ENCODE results near the gene KRTAP9-2. TPM values are rescaled to one million over a fixed set of nuclear protein-coding genes. Genes with fewer than 3 reads are reported as not detected.
"Not testable (repeated sequence)": the region's sequence is repeated elsewhere in the genome, so short reads cannot be mapped to it uniquely, and the experiment has no call there.

KRTAP9-2 gene
- polyA plus RNA-seq, 1 of the 3 experiments (the other 2 are of a cell fraction) = not detected

DNA sequence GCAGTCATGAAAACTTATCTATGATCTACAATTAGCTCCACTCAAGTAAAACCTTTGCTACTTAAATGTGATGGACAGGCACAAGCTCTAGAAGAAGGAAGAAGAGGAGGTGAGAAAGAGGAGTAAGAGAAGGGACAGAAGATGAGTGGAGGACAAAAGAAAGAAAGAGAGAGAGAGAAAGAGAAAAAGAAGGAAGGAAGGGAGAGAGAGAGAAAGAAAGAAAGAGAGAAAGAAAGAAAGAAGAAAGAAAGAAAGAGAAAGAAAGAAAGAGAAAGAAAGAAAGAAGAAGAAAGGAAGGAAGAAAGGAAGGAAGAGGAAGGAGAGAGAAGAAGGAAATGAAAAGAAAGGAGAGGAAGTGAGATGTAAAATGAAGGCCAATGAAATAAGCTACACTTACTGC is 3.6 kb downstream of the KRTAP9-2 start:
- no peak for DNase-seq
- no peak for TF ChIP-seq NRF1 (IDR thresholded peaks at IDR 0.05; ENCODE audit: low read depth, low read length)
- Histone ChIP-seq H3K27ac (ENCODE audit: low read depth in 2 of 2, low read length in 1 of 2) (no peak overlapping the region), H3K79me2 (ENCODE audit: insufficient read depth) (no peaks in the 10 kb centered on the region), H2AFZ (ENCODE audit: low read depth) (no peak overlapping the region), H3K9me3 (no peaks in the 10 kb centered on the region), H3K9ac (no peak overlapping the region), H4K20me1 (ENCODE audit: insufficient read depth) (no peaks in the 10 kb centered on the region), H3K4me1 (ENCODE audit: control insufficient read depth in 1 of 2, insufficient read depth in 2 of 2, low read depth in 1 of 2, low read length in 1 of 2) (no peaks in the 10 kb centered on the region), H3K36me3 (replicated peaks in 1 of 2; ENCODE audit: control insufficient read depth in 1 of 2, insufficient read depth in 2 of 2, low read length in 1 of 2) (no peaks in the 10 kb centered on the region), H3K4me2 (no peak overlapping the region), H3K9me2 (no peaks in the 10 kb centered on the region), H3F3A (replicated peaks; ENCODE audit: insufficient read depth) (no peaks in the 10 kb centered on the region), H3K27me3 (ENCODE audit: insufficient read depth) (peaks cover 42% of the 10 kb centered on the region; the same call in 1 of the 2 replicates), H3K4me3 (ENCODE audit: low read depth in 2 of 2, low read length in 1 of 2) (no peak overlapping the region)
- ChIA-PET POLR2A (no interaction called here), CTCF (no interaction called here)

DNA sequence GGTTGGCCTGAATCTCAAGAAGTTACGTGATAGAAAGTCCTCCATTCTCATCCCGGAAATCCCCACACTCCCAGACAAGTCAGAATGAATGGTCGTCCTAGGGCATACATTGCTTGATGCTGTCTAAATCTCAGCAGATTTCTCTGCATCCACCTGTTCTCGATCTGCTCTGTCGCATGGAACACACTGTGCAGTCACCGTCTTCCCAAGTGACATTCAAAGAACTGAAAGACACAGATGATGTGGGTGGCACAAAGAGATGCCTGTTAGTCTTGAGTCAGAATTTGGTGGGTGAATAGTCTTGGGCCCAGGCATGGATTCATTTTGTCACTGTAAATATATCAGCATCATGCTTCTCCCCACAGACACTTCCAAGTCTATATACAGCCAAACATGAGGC is 5.3 kb downstream of the KRTAP9-2 start:
- Histone ChIP-seq H3K4me3 (ENCODE audit: low read depth in 2 of 2, low read length in 1 of 2) (no peak overlapping the region), H3K27ac (ENCODE audit: low read depth in 2 of 2, low read length in 1 of 2) (no peak overlapping the region), H3K79me2 (ENCODE audit: insufficient read depth) (no peaks in the 10 kb centered on the region), H3K4me2 (no peak overlapping the region), H3F3A (replicated peaks; ENCODE audit: insufficient read depth) (no peaks in the 10 kb centered on the region), H3K9ac (no peak overlapping the region), H3K9me3 (no peaks in the 10 kb centered on the region), H3K36me3 (replicated peaks in 1 of 2; ENCODE audit: control insufficient read depth in 1 of 2, insufficient read depth in 2 of 2, low read length in 1 of 2) (no peaks in the 10 kb centered on the region), H2AFZ (ENCODE audit: low read depth) (no peak overlapping the region), H3K27me3 (ENCODE audit: insufficient read depth) (peaks cover 42% of the 10 kb centered on the region; the same call in 1 of the 2 replicates), H3K4me1 (ENCODE audit: control insufficient read depth in 1 of 2, insufficient read depth in 2 of 2, low read depth in 1 of 2, low read length in 1 of 2) (no peaks in the 10 kb centered on the region), H4K20me1 (ENCODE audit: insufficient read depth) (no peaks in the 10 kb centered on the region), H3K9me2 (no peaks in the 10 kb centered on the region)
- ChIA-PET CTCF (no interaction called here), POLR2A (no interaction called here)
- no peak for DNase-seq
- 16% methylated on average over 6 of the region's 6 CpGs for WGBS (ENCODE audit: low lambda C conversion rate)
- no peak for TF ChIP-seq CHD2 (IDR thresholded peaks at IDR 0.05; ENCODE audit: low read length, partially characterized antibody)
- TF ChIP-seq MXI1 (IDR thresholded peaks at IDR 0.05; ENCODE audit: low read depth, low read length) = no peak
- TF ChIP-seq, protein P1, sequence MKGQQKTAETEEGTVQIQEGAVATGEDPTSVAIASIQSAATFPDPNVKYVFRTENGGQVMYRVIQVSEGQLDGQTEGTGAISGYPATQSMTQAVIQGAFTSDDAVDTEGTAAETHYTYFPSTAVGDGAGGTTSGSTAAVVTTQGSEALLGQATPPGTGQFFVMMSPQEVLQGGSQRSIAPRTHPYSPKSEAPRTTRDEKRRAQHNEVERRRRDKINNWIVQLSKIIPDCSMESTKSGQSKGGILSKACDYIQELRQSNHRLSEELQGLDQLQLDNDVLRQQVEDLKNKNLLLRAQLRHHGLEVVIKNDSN (IDR thresholded peaks at IDR 0.05; ENCODE audit: borderline replicate concordance, low read depth) = no peak
- no peak for TF ChIP-seq RFX5 (IDR thresholded peaks at IDR 0.05; ENCODE audit: low read length)
- TF ChIP-seq TEAD4 (IDR thresholded peaks at IDR 0.05; ENCODE audit: borderline replicate concordance, insufficient read depth) = no peak
- no peak for TF ChIP-seq RCOR1 (IDR thresholded peaks at IDR 0.05; ENCODE audit: low read length)
- no peak for TF ChIP-seq NRF1 (IDR thresholded peaks at IDR 0.05; ENCODE audit: low read depth, low read length)
- no peak for TF ChIP-seq SIN3A (IDR thresholded peaks at IDR 0.05; ENCODE audit: borderline replicate concordance, low read depth, low read length)
- no peak for TF ChIP-seq FOXM1 (IDR thresholded peaks at IDR 0.05; ENCODE audit: low read depth)
- TF ChIP-seq ELF1 (IDR thresholded peaks at IDR 0.05) = no peak
- TF ChIP-seq, protein P2, sequence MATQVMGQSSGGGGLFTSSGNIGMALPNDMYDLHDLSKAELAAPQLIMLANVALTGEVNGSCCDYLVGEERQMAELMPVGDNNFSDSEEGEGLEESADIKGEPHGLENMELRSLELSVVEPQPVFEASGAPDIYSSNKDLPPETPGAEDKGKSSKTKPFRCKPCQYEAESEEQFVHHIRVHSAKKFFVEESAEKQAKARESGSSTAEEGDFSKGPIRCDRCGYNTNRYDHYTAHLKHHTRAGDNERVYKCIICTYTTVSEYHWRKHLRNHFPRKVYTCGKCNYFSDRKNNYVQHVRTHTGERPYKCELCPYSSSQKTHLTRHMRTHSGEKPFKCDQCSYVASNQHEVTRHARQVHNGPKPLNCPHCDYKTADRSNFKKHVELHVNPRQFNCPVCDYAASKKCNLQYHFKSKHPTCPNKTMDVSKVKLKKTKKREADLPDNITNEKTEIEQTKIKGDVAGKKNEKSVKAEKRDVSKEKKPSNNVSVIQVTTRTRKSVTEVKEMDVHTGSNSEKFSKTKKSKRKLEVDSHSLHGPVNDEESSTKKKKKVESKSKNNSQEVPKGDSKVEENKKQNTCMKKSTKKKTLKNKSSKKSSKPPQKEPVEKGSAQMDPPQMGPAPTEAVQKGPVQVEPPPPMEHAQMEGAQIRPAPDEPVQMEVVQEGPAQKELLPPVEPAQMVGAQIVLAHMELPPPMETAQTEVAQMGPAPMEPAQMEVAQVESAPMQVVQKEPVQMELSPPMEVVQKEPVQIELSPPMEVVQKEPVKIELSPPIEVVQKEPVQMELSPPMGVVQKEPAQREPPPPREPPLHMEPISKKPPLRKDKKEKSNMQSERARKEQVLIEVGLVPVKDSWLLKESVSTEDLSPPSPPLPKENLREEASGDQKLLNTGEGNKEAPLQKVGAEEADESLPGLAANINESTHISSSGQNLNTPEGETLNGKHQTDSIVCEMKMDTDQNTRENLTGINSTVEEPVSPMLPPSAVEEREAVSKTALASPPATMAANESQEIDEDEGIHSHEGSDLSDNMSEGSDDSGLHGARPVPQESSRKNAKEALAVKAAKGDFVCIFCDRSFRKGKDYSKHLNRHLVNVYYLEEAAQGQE (IDR thresholded peaks at IDR 0.05; ENCODE audit: low read depth, low read length) = no peak
- TF ChIP-seq EZH2phosphoT487 (IDR thresholded peaks at IDR 0.05; ENCODE audit: borderline replicate concordance, low read depth) = no peak

DNA sequence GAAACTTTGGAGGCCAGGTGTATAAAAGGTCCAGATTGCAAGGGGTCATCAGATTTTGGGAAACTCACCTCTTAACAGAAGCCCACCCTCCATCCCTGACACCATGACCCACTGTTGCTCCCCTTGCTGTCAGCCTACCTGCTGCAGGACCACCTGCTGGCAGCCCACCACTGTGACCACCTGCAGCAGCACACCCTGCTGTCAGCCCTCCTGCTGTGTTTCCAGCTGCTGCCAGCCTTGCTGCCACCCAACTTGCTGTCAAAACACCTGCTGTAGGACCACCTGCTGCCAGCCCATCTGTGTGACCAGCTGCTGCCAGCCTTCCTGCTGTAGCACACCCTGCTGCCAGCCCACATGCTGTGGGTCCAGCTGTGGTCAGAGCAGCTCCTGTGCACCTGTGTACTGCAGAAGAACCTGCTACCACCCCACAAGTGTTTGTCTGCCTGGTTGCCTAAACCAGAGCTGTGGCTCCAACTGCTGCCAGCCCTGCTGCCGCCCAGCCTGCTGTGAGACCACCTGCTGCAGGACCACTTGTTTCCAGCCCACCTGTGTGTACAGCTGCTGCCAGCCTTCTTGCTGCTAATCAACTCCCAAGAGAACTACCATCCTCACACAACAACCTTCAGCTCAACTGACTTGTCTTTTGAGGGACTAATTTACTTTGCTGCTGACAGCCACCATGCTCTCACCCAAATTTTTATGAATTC is 6.1 kb downstream of the KRTAP9-2 start, which contains the start of gene KRTAP9-3:
TSS of gene KRTAP9-3 (plus strand) at position 51 of the 707 bp plus-strand sequence. CDS start at position 104, 53 bp downstream.
- H3K4me3 ChIP-seq (ENCODE audit: low read depth in 2 of 2, low read length in 1 of 2); CTCF ChIA-PET; H3K27ac ChIP-seq (ENCODE audit: low read depth in 2 of 2, low read length in 1 of 2); POLR2A ChIA-PET; H3K9ac ChIP-seq; H3F3A ChIP-seq (replicated peaks; ENCODE audit: insufficient read depth); H3K79me2 ChIP-seq (ENCODE audit: insufficient read depth); H3K4me1 ChIP-seq (ENCODE audit: control insufficient read depth in 1 of 2, insufficient read depth in 2 of 2, low read depth in 1 of 2, low read length in 1 of 2); H2AFZ ChIP-seq (ENCODE audit: low read depth); DNase-seq; H3K9me3 ChIP-seq; H3K36me3 ChIP-seq (replicated peaks in 1 of 2; ENCODE audit: control insufficient read depth in 1 of 2, insufficient read depth in 2 of 2, low read length in 1 of 2); H3K9me2 ChIP-seq; H4K20me1 ChIP-seq (ENCODE audit: insufficient read depth); H3K4me2 ChIP-seq: not testable (repeated sequence)
- WGBS (ENCODE audit: low lambda C conversion rate) = 36% methylated on average over 1 of the region's 1 CpG
- peaks cover 42% of the 10 kb centered on the region; the same call in 1 of the 2 replicates for H3K27me3 ChIP-seq (ENCODE audit: insufficient read depth)

DNA sequence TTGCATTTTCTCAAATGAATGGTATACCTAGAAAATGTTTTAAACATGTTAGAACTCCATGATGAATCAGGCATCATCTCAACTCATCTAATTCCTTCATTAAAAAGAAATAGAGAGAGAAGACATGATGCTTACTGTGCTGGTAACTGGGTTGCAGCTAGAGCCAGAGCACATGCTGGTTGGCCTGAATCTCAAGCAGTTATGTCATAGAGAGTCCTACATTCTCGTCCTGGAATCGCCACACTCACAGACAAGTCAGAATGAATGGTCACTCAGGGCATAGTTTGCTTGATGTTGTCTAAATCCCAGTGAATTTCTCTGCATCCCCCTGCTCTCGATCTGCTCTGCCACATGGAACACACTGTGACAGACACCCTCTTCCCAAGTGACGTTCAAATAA is 10.7 kb downstream of the KRTAP9-2 start:
- H3F3A ChIP-seq (replicated peaks; ENCODE audit: insufficient read depth); H3K9me3 ChIP-seq; CTCF ChIA-PET; H2AFZ ChIP-seq (ENCODE audit: low read depth); H3K4me2 ChIP-seq; H3K9me2 ChIP-seq; POLR2A ChIA-PET; H3K79me2 ChIP-seq (ENCODE audit: insufficient read depth); H3K27ac ChIP-seq (ENCODE audit: low read depth in 2 of 2, low read length in 1 of 2); H3K4me1 ChIP-seq (ENCODE audit: control insufficient read depth in 1 of 2, insufficient read depth in 2 of 2, low read depth in 1 of 2, low read length in 1 of 2); H3K36me3 ChIP-seq (replicated peaks in 1 of 2; ENCODE audit: control insufficient read depth in 1 of 2, insufficient read depth in 2 of 2, low read length in 1 of 2); H3K9ac ChIP-seq; DNase-seq; H3K4me3 ChIP-seq (ENCODE audit: low read depth in 2 of 2, low read length in 1 of 2); H4K20me1 ChIP-seq (ENCODE audit: insufficient read depth): not testable (repeated sequence)
- H3K27me3 ChIP-seq (ENCODE audit: insufficient read depth) = peaks cover 20% of the 10 kb centered on the region; the same call in 1 of the 2 replicates
- WGBS (ENCODE audit: low lambda C conversion rate) = 12% methylated on average over 4 of the region's 4 CpGs

Data from SK-N-SH (cell line).